Stomach (tissue), 9 donors: ENCODE results near the gene PLD4. TPM values are rescaled to one million over a fixed set of nuclear protein-coding genes. Genes with fewer than 3 reads are reported as not detected.

Experiments
- DNase-seq, 2 donors: peaks; one replicate each; pipeline versions ENCODE4 v3.0.0 to v3.0.0-alpha.2; 2013 to 2019
- H3K27ac ChIP-seq, 5 donors: fragments of 200-600 bp in 4 of 5; sonication (generic) in 4 of 5; one replicate each; pipeline ENCODE4 v1.5.1; 2013 to 2019; ENCODE audit warnings: mild to moderate bottlenecking in 1 of 5, moderate library complexity in 1 of 5
- H3K27me3 ChIP-seq, 3 donors: fragments of 200-600 bp; sonication (generic); one replicate each; pipeline ENCODE4 v1.5.1; 2017 to 2019; ENCODE audit warnings: mixed run types in 1 of 3
- H3K36me3 ChIP-seq, 4 donors: fragments of 200-600 bp; sonication (generic); 1 replicate in 3 of 4; 2 replicates in 1 of 4; pipeline ENCODE4 v1.5.1; 2016 to 2019
- H3K4me1 ChIP-seq, 4 donors: fragments of 200-600 bp; sonication (generic); one replicate each; pipeline ENCODE4 v1.5.1; 2016 to 2019
- H3K4me3 ChIP-seq, 4 donors: fragments of 200-600 bp; sonication (generic) in 3 of 4; one replicate each; pipeline ENCODE4 v1.5.1; 2016 to 2019; ENCODE audit warnings: mild to moderate bottlenecking in 1 of 4
- H3K9me3 ChIP-seq, 4 donors: fragments of 200-600 bp; sonication (generic); one replicate each; pipeline ENCODE4 v1.5.1; 2016 to 2019
- CTCF ChIP-seq, 7 experiments: fragments of 450-650 bp in 4 of 7; fragments of 200-600 bp in 3 of 7; sonication (generic) in 3 of 7; IDR thresholded peaks; one replicate each; pipeline ENCODE4 v1.5.1; 2016 to 2019; ENCODE audit warnings: antibody characterized with exemption in 7 of 7, control low read depth in 2 of 7, mild to moderate bottlenecking in 1 of 7
- EP300 ChIP-seq: sonication (generic); formaldehyde crosslinking; IDR thresholded peaks from one replicate; pipeline ENCODE4 v1.6.1; 2017; ENCODE audit warnings: antibody characterized with exemption
- POLR2A ChIP-seq, 4 donors: fragments of 450-650 bp; IDR thresholded peaks; one replicate each; pipeline ENCODE4 v1.6.1; 2016; ENCODE audit warnings: antibody characterized with exemption in 4 of 4, control low read depth in 2 of 4, mild to moderate bottlenecking in 1 of 4, moderate library complexity in 1 of 4
- POLR2AphosphoS5 ChIP-seq, 3 donors: sonication (generic); formaldehyde crosslinking; IDR thresholded peaks; one replicate each; pipeline ENCODE4 v1.6.1; 2016; ENCODE audit warnings: antibody characterized with exemption in 3 of 3
- WGBS, 5 donors: extraction: QIAGEN DNeasy Blood & Tissue Kit in 3 of 5; methylation state at CpG; one replicate each; pipeline versions ENCODE4 v1.1.5 to v1.1.7; 2013 to 2018; 5-methylcytosine and 5-hydroxymethylcytosine counted together
- intact Hi-C: fragments of 100-400 bp; cut with DNase I; formaldehyde crosslinking; loops from one replicate; pipeline ENCODE4 v1.15.1; 2023; ENCODE audit warnings: low total_unique reads
- polyA plus RNA-seq, 3 donors: library from polyadenylated mRNA; stranded (reverse); fragments of 200-250 nt; gene quantifications; one replicate each; pipeline ENCODE4 v1.2.3, GENCODE V29; 2013
- total RNA-seq, 5 donors: library from RNA; depleted of rRNA; stranded (reverse); fragments of >200 nt; gene quantifications; one replicate each; pipeline versions ENCODE4 v1.1.0 to v1.2.3, GENCODE V29; 2014 to 2016
- donor health status: healthy with polysubstance abuse.
- donor health status: Bipolar disorder and iron deficiency.
- donor health status: healthy.

Gene PLD4
- total and polyA plus RNA-seq, 8 donors = 0.14 to 2.6 (median 1.2) TPM; not detected in 4

- no peak for TF ChIP-seq POLR2A (IDR thresholded peaks at IDR 0.05)
- TF ChIP-seq EP300 = no peak
- TF ChIP-seq CTCF (IDR thresholded peaks at IDR 0.05) = no peak
- no peak for TF ChIP-seq POLR2AphosphoS5 (IDR thresholded peaks at IDR 0.05)
- Histone ChIP-seq H3K36me3 (no peaks in the 10 kb centered on the region), H3K9me3 (no peaks in the 10 kb centered on the region), H3K27me3 (peaks cover 0 to 12% (median 12%) of the 10 kb centered on the region in 3 donors), H3K27ac (no peak overlapping the region), H3K4me1 (peaks cover 21 to 50% (median 39%) of the 10 kb centered on the region in 4 donors), H3K4me3 (no peak overlapping the region)
- DNase-seq = no peak
- intact Hi-C loops = no loop called here
- WGBS, 5 donors = 68 to 85% (median 78%) methylated on average over 6 to 10 of the region's 10 CpGs
Observed at GRCh38 chr14:104982548-104983230, 58.0 kb downstream of the PLD4 start.

Other genes with a start within 250 kb of the PLD4 start
- gene INF2, start 235.3 kb upstream of the PLD4 start, total RNA-seq = 100 to 1,000 TPM in 4 of 5 donors, 10 to 100 TPM in 1; 45.9 to 385 (median 184) TPM
- gene INF2, start 235.3 kb upstream of the PLD4 start, polyA plus RNA-seq = 100 to 1,000 TPM in 1 of 3 donors, 10 to 100 TPM in 2; 74.7 to 113 (median 90.3) TPM
- gene ADSS1, start 200.7 kb upstream of the PLD4 start, total RNA-seq = 10 to 100 TPM in 1 of 5 donors, 1 to 10 TPM in 3, not detected in 1; 7.0 to 59.4 (median 7.6) TPM
- gene ADSS1, start 200.7 kb upstream of the PLD4 start, polyA plus RNA-seq = 10 to 100 TPM; 12.3 to 16.7 (median 14.5) TPM
- 100 to 1,000 TPM in 4 of 5 donors, 10 to 100 TPM in 1; 73.3 to 366 (median 252) TPM for gene SIVA1, start 171.7 kb upstream of the PLD4 start, total RNA-seq
- gene SIVA1, start 171.7 kb upstream of the PLD4 start, polyA plus RNA-seq = 100 to 1,000 TPM; 200 to 247 (median 213) TPM
- 100 to 1,000 TPM in 4 of 5 donors, 10 to 100 TPM in 1; 85.2 to 292 (median 119) TPM for gene AKT1, start 129.1 kb upstream of the PLD4 start, total RNA-seq
- gene AKT1, start 129.1 kb upstream of the PLD4 start, polyA plus RNA-seq = 100 to 1,000 TPM; 100 to 123 (median 107) TPM
- 10 to 100 TPM in 3 of 5 donors, 1 to 10 TPM in 2; 4.7 to 59.7 (median 13.2) TPM for gene ZBTB42, start 123.8 kb upstream of the PLD4 start, total RNA-seq
- 1 to 10 TPM; 4.6 to 7.9 (median 5.5) TPM for gene ZBTB42, start 123.8 kb upstream of the PLD4 start, polyA plus RNA-seq
- 100 to 1,000 TPM in 1 of 5 donors, 10 to 100 TPM in 4; 12.7 to 483 (median 46.1) TPM for gene CEP170B, start 59.6 kb upstream of the PLD4 start, total RNA-seq
- 10 to 100 TPM in 2 of 3 donors, 1 to 10 TPM in 1; 9.6 to 15.4 (median 13.2) TPM for gene CEP170B, start 59.6 kb upstream of the PLD4 start, polyA plus RNA-seq
- 100 to 1,000 TPM in 1 of 5 donors, 10 to 100 TPM in 4; 11.0 to 117 (median 15.1) TPM for gene AHNAK2, start 53.5 kb downstream of the PLD4 start, total RNA-seq
- 10 to 100 TPM in 1 of 3 donors, 1 to 10 TPM in 2; 1.5 to 46.3 (median 2.1) TPM for gene AHNAK2, start 53.5 kb downstream of the PLD4 start, polyA plus RNA-seq
- gene CLBA1, start 60.9 kb downstream of the PLD4 start, total RNA-seq = 1 to 10 TPM in 4 of 5 donors, not detected in 1; 3.5 to 8.7 (median 6.7) TPM
- gene CLBA1, start 60.9 kb downstream of the PLD4 start, polyA plus RNA-seq = 10 to 100 TPM in 1 of 3 donors, 1 to 10 TPM in 2; 3.7 to 13.9 (median 4.2) TPM
- 10 to 100 TPM in 2 of 5 donors, 1 to 10 TPM in 3; 2.9 to 12.3 (median 4.5) TPM for gene CDCA4, start 96.2 kb downstream of the PLD4 start, total RNA-seq
- gene CDCA4, start 96.2 kb downstream of the PLD4 start, polyA plus RNA-seq = 1 to 10 TPM; 4.7 to 9.4 (median 8.0) TPM
- 10 to 100 TPM in 1 of 5 donors, 1 to 10 TPM in 3, under 1 TPM in 1; under 0.01 to 11.1 (median 1.7) TPM for gene GPR132, start 140.6 kb downstream of the PLD4 start, total RNA-seq
- gene GPR132, start 140.6 kb downstream of the PLD4 start, polyA plus RNA-seq = under 1 TPM; 0.38 to 0.81 (median 0.76) TPM
- gene JAG2, start 243.9 kb downstream of the PLD4 start, total RNA-seq = 100 to 1,000 TPM in 1 of 5 donors, 10 to 100 TPM in 3, 1 to 10 TPM in 1; 8.0 to 117 (median 18.7) TPM
- 10 to 100 TPM in 1 of 3 donors, 1 to 10 TPM in 2; 6.0 to 27.2 (median 7.5) TPM for gene JAG2, start 243.9 kb downstream of the PLD4 start, polyA plus RNA-seq